Peyer's patch (tissue), 4 donors: ENCODE measurements around the gene DAZAP1. TPM values are rescaled to one million over a fixed set of nuclear protein-coding genes. Genes with fewer than 3 reads are reported as not detected.

Experiments used
- DNase-seq, 3 donors: peaks; one replicate each; pipeline ENCODE4 v3.0.0-alpha.2; 2017 to 2019
- H3K27ac ChIP-seq, 4 donors: fragments of 200-600 bp; sonication (generic); one replicate each; pipeline ENCODE4 v1.5.1; 2016 to 2019
- H3K27me3 ChIP-seq, 2 donors: fragments of 200-600 bp; sonication (generic); one replicate each; pipeline ENCODE4 v1.5.1; 2019
- H3K36me3 ChIP-seq, 3 donors: fragments of 200-600 bp; sonication (generic); one replicate each; pipeline ENCODE4 v1.5.1; 2016 to 2019
- H3K4me1 ChIP-seq, 4 donors: fragments of 200-600 bp; sonication (generic); one replicate each; pipeline ENCODE4 v1.5.1; 2016 to 2019
- H3K4me3 ChIP-seq, 4 donors: fragments of 200-600 bp; sonication (generic); 1 replicate in 3 of 4; 2 replicates in 1 of 4; pipeline ENCODE4 v1.5.1; 2016 to 2019; ENCODE audit warnings: mild to moderate bottlenecking in 1 of 4
- H3K9me3 ChIP-seq, 4 donors: fragments of 200-600 bp; sonication (generic); one replicate each; pipeline ENCODE4 v1.5.1; 2016 to 2019; ENCODE audit warnings: mild to moderate bottlenecking in 1 of 4
- CTCF ChIP-seq, 6 experiments: fragments of 450-650 bp in 4 of 6; fragments of 200-600 bp in 2 of 6; sonication (generic) in 1 of 6; IDR thresholded peaks; one replicate each; pipeline ENCODE4 v1.5.1; 2017 to 2019; ENCODE audit warnings: antibody characterized with exemption in 6 of 6, mild to moderate bottlenecking in 3 of 6, moderate library complexity in 1 of 6
- POLR2A ChIP-seq, 2 donors: fragments of 450-650 bp; IDR thresholded peaks; one replicate each; pipeline ENCODE4 v1.5.1; 2017; ENCODE audit warnings: antibody characterized with exemption in 2 of 2, mild to moderate bottlenecking in 2 of 2, moderate library complexity in 2 of 2
- total RNA-seq, 4 donors: library from RNA; depleted of rRNA; stranded (reverse); fragments of >200 nt; gene quantifications; one replicate each; pipeline ENCODE4 v1.1.0, GENCODE V29; 2016

Gene DAZAP1
- total RNA-seq, 4 donors from 2014 or later: 37.5 to 90.9 (median 58.2) TPM

- Histone ChIP-seq H3K36me3 (peaks cover 0 to 54% (median 0%) of the 10 kb centered on the region in 3 donors), H3K4me3 (no peak overlapping the region), H3K27ac (no peak overlapping the region), H3K4me1 (peaks cover 0 to 24% (median 0%) of the 10 kb centered on the region in 4 donors), H3K27me3 (no peaks in the 10 kb centered on the region), H3K9me3 (no peaks in the 10 kb centered on the region)
- TF ChIP-seq CTCF (IDR thresholded peaks at IDR 0.05) (no peak), POLR2A (IDR thresholded peaks at IDR 0.05) (no peak)
- no peak for DNase-seq
Measured at GRCh38 chr19:1394252-1395193, 12.9 kb upstream of the DAZAP1 start.

- peaks cover 0 to 47% (median 0%) of the 10 kb centered on the region in 3 donors for H3K36me3 ChIP-seq
- H3K27ac ChIP-seq: no peak overlapping the region
- no peak for DNase-seq
- H3K4me3 ChIP-seq: no peak overlapping the region
- peaks cover 0 to 30% (median 2%) of the 10 kb centered on the region in 4 donors for H3K4me1 ChIP-seq
- H3K9me3 ChIP-seq: no peaks in the 10 kb centered on the region
- H3K27me3 ChIP-seq: no peaks in the 10 kb centered on the region
- TF ChIP-seq CTCF (IDR thresholded peaks at IDR 0.05) (no peak), POLR2A (IDR thresholded peaks at IDR 0.05) (no peak)
Measured at GRCh38 chr19:1395194-1396018, 12.0 kb upstream of the DAZAP1 start.

- no peak overlapping the region for H3K4me3 ChIP-seq
- H3K27me3 ChIP-seq: no peaks in the 10 kb centered on the region
- TF ChIP-seq POLR2A (IDR thresholded peaks at IDR 0.05): no peak
- no peak for TF ChIP-seq CTCF (IDR thresholded peaks at IDR 0.05)
- peaks cover 0 to 39% (median 0%) of the 10 kb centered on the region in 3 donors for H3K36me3 ChIP-seq
- H3K9me3 ChIP-seq: no peaks in the 10 kb centered on the region
- H3K4me1 ChIP-seq: peaks cover 4 to 38% (median 8%) of the 10 kb centered on the region in 4 donors
- no peak for DNase-seq
- H3K27ac ChIP-seq: no peak overlapping the region
Measured at GRCh38 chr19:1396019-1396767, 11.2 kb upstream of the DAZAP1 start.

- Histone ChIP-seq H3K27ac (no peak overlapping the region), H3K9me3 (no peaks in the 10 kb centered on the region), H3K27me3 (no peaks in the 10 kb centered on the region), H3K4me1 (peaks cover 4 to 46% (median 11%) of the 10 kb centered on the region in 4 donors), H3K36me3 (peaks cover 0 to 30% (median 0%) of the 10 kb centered on the region in 3 donors), H3K4me3 (no peak overlapping the region)
- TF ChIP-seq POLR2A (IDR thresholded peaks at IDR 0.05) (no peak), CTCF (IDR thresholded peaks at IDR 0.05) (peak in 2 of 6 experiments; percentile 8 to 22)
- DNase-seq: no peak
Measured at GRCh38 chr19:1396768-1397679, 10.4 kb upstream of the DAZAP1 start.
